Stimulated activated CD4-positive, alpha-beta T cell treated with anti-CD3 and anti-CD28 coated beads, TNF-alpha, amount 100 ng/mL, for 4 hours (primary cell): ENCODE measurements around the gene NTRK2.
"Not testable (repeated sequence)": the region's sequence is repeated elsewhere in the genome, so short reads cannot be mapped to it uniquely, and the experiment has no call there.

ENCODE experiments used
- DNase-seq, 3 experiments: peaks; one replicate each; pipeline ENCODE4 v3.0.0-alpha.2; 2020; ENCODE audit warnings: low read depth in 3 of 3

The NTRK2 gene

GRCh38 chr9:84891924-84892323 lies 222.4 kb downstream of the NTRK2 start:
- DNase-seq = no peak

- DNase-seq = no peak
Measured at GRCh38 chr9:84893419-84894128, 224.0 kb downstream of the NTRK2 start.

GRCh38 chr9:84894859-84895258 lies 225.3 kb downstream of the NTRK2 start:
- no peak for DNase-seq

- no peak for DNase-seq
Measured at GRCh38 chr9:84897362-84898094, 228.0 kb downstream of the NTRK2 start.

- DNase-seq = no peak
Measured at GRCh38 chr9:84898188-84898587, 228.7 kb downstream of the NTRK2 start.

GRCh38 chr9:84898618-84899017 lies 229.1 kb downstream of the NTRK2 start:
- not testable (repeated sequence) for DNase-seq

GRCh38 chr9:84899326-84899725 lies 229.8 kb downstream of the NTRK2 start:
- DNase-seq = no peak

- no peak for DNase-seq
Measured at GRCh38 chr9:84900421-84900820, 230.9 kb downstream of the NTRK2 start.

GRCh38 chr9:84903963-84904362 lies 234.4 kb downstream of the NTRK2 start:
- DNase-seq = no peak

GRCh38 chr9:84916769-84917168 lies 247.2 kb downstream of the NTRK2 start:
- DNase-seq = no peak

- no peak for DNase-seq
Measured at GRCh38 chr9:84917366-84918070, 248.0 kb downstream of the NTRK2 start.

GRCh38 chr9:84919440-84919839 lies 249.9 kb downstream of the NTRK2 start:
- DNase-seq = no peak

GRCh38 chr9:84921175-84921574 lies 251.6 kb downstream of the NTRK2 start:
- DNase-seq = no peak

- DNase-seq = no peak
Measured at GRCh38 chr9:84922051-84922450, 252.5 kb downstream of the NTRK2 start.

- DNase-seq = no peak
Measured at GRCh38 chr9:84924266-84924665, 254.7 kb downstream of the NTRK2 start.

- DNase-seq = no peak
Measured at GRCh38 chr9:84925225-84925872, 255.8 kb downstream of the NTRK2 start.

- DNase-seq = no peak
Measured at GRCh38 chr9:84926793-84927192, 257.3 kb downstream of the NTRK2 start.

- DNase-seq = no peak
Measured at GRCh38 chr9:84928419-84928818, 258.9 kb downstream of the NTRK2 start.

- DNase-seq = no peak
Measured at GRCh38 chr9:84929068-84929467, 259.5 kb downstream of the NTRK2 start.

GRCh38 chr9:84932915-84933527 lies 263.5 kb downstream of the NTRK2 start:
- no peak for DNase-seq

- no peak for DNase-seq
Measured at GRCh38 chr9:84935528-84936117, 266.1 kb downstream of the NTRK2 start.
